Measurements from ENCODE around the gene FNDC10.

FNDC10 gene

GRCh38 chr1:1593834-1594601 is 5.9 kb downstream of the FNDC10 start:
- Histone ChIP-seq H3K9ac (ENCODE audit: low read depth, low read length, poor library complexity) (peak overlapping the region; percentile 12), H2BK120ac (ENCODE audit: low read depth, low read length) (peak overlapping the region; percentile 87), H2BK15ac (ENCODE audit: low read length) (peak overlapping the region; percentile 26), H3K4ac (ENCODE audit: low read length) (peak overlapping the region; percentile 84), H3K4me1 (ENCODE audit: control insufficient read depth in 2 of 2, insufficient read depth in 1 of 2, low read depth in 1 of 2, low read length in 2 of 2) (peaks cover 8 to 14% of the 10 kb centered on the region in 2 donors), H3K27ac (replicated peaks; ENCODE audit: low read length) (no peak overlapping the region), H3K4me3 (ENCODE audit: low read length in 2 of 2) (peak overlapping the region in 1 of 2 donors; percentile 9), H3K79me1 (ENCODE audit: low read depth, low read length) (no peaks in the 10 kb centered on the region), H3K14ac (ENCODE audit: low read length) (no peak overlapping the region), H4K91ac (ENCODE audit: low read depth, low read length, poor library complexity) (no peak overlapping the region), H2BK12ac (ENCODE audit: low read length) (no peak overlapping the region), H3K18ac (ENCODE audit: low read length) (no peak overlapping the region), H3K36me3 (replicated peaks in 1 of 2; ENCODE audit: control insufficient read depth in 2 of 2, insufficient read depth in 2 of 2, low read length in 2 of 2) (no peaks in the 10 kb centered on the region), H2AFZ (ENCODE audit: low read length) (peak overlapping the region; percentile 82), H2BK5ac (ENCODE audit: low read length) (no peak overlapping the region), H3K9me3 (replicated peaks in 1 of 2; ENCODE audit: control insufficient read depth in 2 of 2, insufficient read depth in 1 of 2, low read depth in 1 of 2, low read length in 2 of 2) (no peaks in the 10 kb centered on the region), H3K4me2 (ENCODE audit: insufficient read depth, low read length, poor library complexity, severe bottlenecking) (no peak overlapping the region), H3K27me3 (ENCODE audit: control insufficient read depth in 3 of 3, insufficient read depth in 3 of 3, low read depth in 1 of 3, low read length in 3 of 3) (peaks cover 5 to 27% (median 7%) of the 10 kb centered on the region in 3 experiments), H3K23ac (ENCODE audit: low read depth, low read length, poor library complexity) (peak overlapping the region; percentile 85), H2AK5ac (ENCODE audit: low read depth, low read length) (peak overlapping the region; percentile 70), H4K8ac (ENCODE audit: low read depth, low read length) (peak overlapping the region; percentile 48)
- no CpG with 5 or more reads among the region's 24 CpGs for WGBS, 2 donors (ENCODE audit: extremely low coverage in 2 of 2, insufficient read length in 2 of 2, insufficient replicate concordance in 1 of 2)
- no peak for DNase-seq (ENCODE audit: low spot score)

- Histone ChIP-seq H3K4me3 (ENCODE audit: low read length in 2 of 2) (no peak overlapping the region), H3K23ac (ENCODE audit: low read depth, low read length, poor library complexity) (no peak overlapping the region), H3K9ac (ENCODE audit: low read depth, low read length, poor library complexity) (no peak overlapping the region), H3K27ac (replicated peaks; ENCODE audit: low read length) (no peak overlapping the region), H3K9me3 (replicated peaks in 1 of 2; ENCODE audit: control insufficient read depth in 2 of 2, insufficient read depth in 1 of 2, low read depth in 1 of 2, low read length in 2 of 2) (no peaks in the 10 kb centered on the region), H3K4me1 (ENCODE audit: control insufficient read depth in 2 of 2, insufficient read depth in 1 of 2, low read depth in 1 of 2, low read length in 2 of 2) (no peaks in the 10 kb centered on the region), H4K91ac (ENCODE audit: low read depth, low read length, poor library complexity) (no peak overlapping the region), H3K4me2 (ENCODE audit: insufficient read depth, low read length, poor library complexity, severe bottlenecking) (no peak overlapping the region), H3K36me3 (replicated peaks in 1 of 2; ENCODE audit: control insufficient read depth in 2 of 2, insufficient read depth in 2 of 2, low read length in 2 of 2) (no peaks in the 10 kb centered on the region), H3K27me3 (ENCODE audit: control insufficient read depth in 3 of 3, insufficient read depth in 3 of 3, low read depth in 1 of 3, low read length in 3 of 3) (peaks cover 0 to 4% (median 0%) of the 10 kb centered on the region in 3 experiments), H2BK5ac (ENCODE audit: low read length) (no peak overlapping the region), H2BK15ac (ENCODE audit: low read length) (no peak overlapping the region), H2BK120ac (ENCODE audit: low read depth, low read length) (no peak overlapping the region), H3K79me1 (ENCODE audit: low read depth, low read length) (no peaks in the 10 kb centered on the region), H2AFZ (ENCODE audit: low read length) (no peak overlapping the region), H3K18ac (ENCODE audit: low read length) (no peak overlapping the region), H2BK12ac (ENCODE audit: low read length) (no peak overlapping the region), H4K8ac (ENCODE audit: low read depth, low read length) (no peak overlapping the region), H3K14ac (ENCODE audit: low read length) (no peak overlapping the region), H3K4ac (ENCODE audit: low read length) (no peak overlapping the region), H2AK5ac (ENCODE audit: low read depth, low read length) (no peak overlapping the region)
- WGBS, 2 donors (ENCODE audit: extremely low coverage in 2 of 2, insufficient read length in 2 of 2, insufficient replicate concordance in 1 of 2) = no CpG with 5 or more reads among the region's 13 CpGs
- no peak for DNase-seq (ENCODE audit: low spot score)
Measured at GRCh38 chr1:1591452-1591851, 8.5 kb downstream of the FNDC10 start.

- H4K91ac ChIP-seq (ENCODE audit: low read depth, low read length, poor library complexity) = no peak overlapping the region
Measured at GRCh38 chr1:1583347-1584010, 16.5 kb downstream of the FNDC10 start.

GRCh38 chr1:1582585-1583346 is 17.2 kb downstream of the FNDC10 start:
- no peaks in the 10 kb centered on the region for H3K79me1 ChIP-seq (ENCODE audit: low read depth, low read length)
- H3K18ac ChIP-seq (ENCODE audit: low read length) = no peak overlapping the region
- H2BK12ac ChIP-seq (ENCODE audit: low read length) = no peak overlapping the region
- H3K23ac ChIP-seq (ENCODE audit: low read depth, low read length, poor library complexity) = no peak overlapping the region
- no peak overlapping the region for H2AFZ ChIP-seq (ENCODE audit: low read length)
- no peak overlapping the region for H2AK5ac ChIP-seq (ENCODE audit: low read depth, low read length)
- WGBS, 2 donors (ENCODE audit: extremely low coverage in 2 of 2, insufficient read length in 2 of 2, insufficient replicate concordance in 1 of 2) = no CpG with 5 or more reads among the region's 9 CpGs
- H2BK120ac ChIP-seq (ENCODE audit: low read depth, low read length) = no peak overlapping the region
- H4K91ac ChIP-seq (ENCODE audit: low read depth, low read length, poor library complexity) = no peak overlapping the region
- H3K14ac ChIP-seq (ENCODE audit: low read length) = no peak overlapping the region
- H3K4me1 ChIP-seq (ENCODE audit: control insufficient read depth in 2 of 2, insufficient read depth in 1 of 2, low read depth in 1 of 2, low read length in 2 of 2) = no peaks in the 10 kb centered on the region
- no peaks in the 10 kb centered on the region for H3K36me3 ChIP-seq (replicated peaks in 1 of 2; ENCODE audit: control insufficient read depth in 2 of 2, insufficient read depth in 2 of 2, low read length in 2 of 2)
- no peak for DNase-seq (ENCODE audit: low spot score)
- H3K4me3 ChIP-seq (ENCODE audit: low read length in 2 of 2) = no peak overlapping the region
- no peak overlapping the region for H3K4ac ChIP-seq (ENCODE audit: low read length)
- H3K9me3 ChIP-seq (replicated peaks in 1 of 2; ENCODE audit: control insufficient read depth in 2 of 2, insufficient read depth in 1 of 2, low read depth in 1 of 2, low read length in 2 of 2) = no peaks in the 10 kb centered on the region
- no peak overlapping the region for H4K8ac ChIP-seq (ENCODE audit: low read depth, low read length)
- H3K4me2 ChIP-seq (ENCODE audit: insufficient read depth, low read length, poor library complexity, severe bottlenecking) = no peak overlapping the region
- H2BK5ac ChIP-seq (ENCODE audit: low read length) = no peak overlapping the region
- H3K9ac ChIP-seq (ENCODE audit: low read depth, low read length, poor library complexity) = no peak overlapping the region
- H2BK15ac ChIP-seq (ENCODE audit: low read length) = no peak overlapping the region
- H3K27me3 ChIP-seq (ENCODE audit: control insufficient read depth in 3 of 3, insufficient read depth in 3 of 3, low read depth in 1 of 3, low read length in 3 of 3) = peaks cover 0 to 40% (median 7%) of the 10 kb centered on the region in 3 experiments
- no peak overlapping the region for H3K27ac ChIP-seq (replicated peaks; ENCODE audit: low read length)

More at GRCh38 chr1:1583347-1584010, 16.5 kb downstream of the FNDC10 start:
- H3K36me3 ChIP-seq (replicated peaks in 1 of 2; ENCODE audit: control insufficient read depth in 2 of 2, insufficient read depth in 2 of 2, low read length in 2 of 2) = no peaks in the 10 kb centered on the region
- no peak overlapping the region for H3K23ac ChIP-seq (ENCODE audit: low read depth, low read length, poor library complexity)
- H3K27me3 ChIP-seq (ENCODE audit: control insufficient read depth in 3 of 3, insufficient read depth in 3 of 3, low read depth in 1 of 3, low read length in 3 of 3) = peaks cover 0 to 39% (median 5%) of the 10 kb centered on the region in 3 experiments
- H2AFZ ChIP-seq (ENCODE audit: low read length) = no peak overlapping the region
- no peak overlapping the region for H3K4ac ChIP-seq (ENCODE audit: low read length)
- no peak overlapping the region for H2BK15ac ChIP-seq (ENCODE audit: low read length)
- WGBS, 2 donors (ENCODE audit: extremely low coverage in 2 of 2, insufficient read length in 2 of 2, insufficient replicate concordance in 1 of 2) = no CpG with 5 or more reads among the region's 23 CpGs
- H2BK120ac ChIP-seq (ENCODE audit: low read depth, low read length) = no peak overlapping the region
- no peak overlapping the region for H3K27ac ChIP-seq (replicated peaks; ENCODE audit: low read length)
- no peaks in the 10 kb centered on the region for H3K79me1 ChIP-seq (ENCODE audit: low read depth, low read length)
- no peak overlapping the region for H2AK5ac ChIP-seq (ENCODE audit: low read depth, low read length)
- H3K4me2 ChIP-seq (ENCODE audit: insufficient read depth, low read length, poor library complexity, severe bottlenecking) = no peak overlapping the region
- no peak overlapping the region for H3K9ac ChIP-seq (ENCODE audit: low read depth, low read length, poor library complexity)
- no peaks in the 10 kb centered on the region for H3K4me1 ChIP-seq (ENCODE audit: control insufficient read depth in 2 of 2, insufficient read depth in 1 of 2, low read depth in 1 of 2, low read length in 2 of 2)
- no peak overlapping the region for H3K4me3 ChIP-seq (ENCODE audit: low read length in 2 of 2)
- no peak for DNase-seq (ENCODE audit: low spot score)
- no peaks in the 10 kb centered on the region for H3K9me3 ChIP-seq (replicated peaks in 1 of 2; ENCODE audit: control insufficient read depth in 2 of 2, insufficient read depth in 1 of 2, low read depth in 1 of 2, low read length in 2 of 2)
- no peak overlapping the region for H3K18ac ChIP-seq (ENCODE audit: low read length)
- no peak overlapping the region for H3K14ac ChIP-seq (ENCODE audit: low read length)
- no peak overlapping the region for H2BK12ac ChIP-seq (ENCODE audit: low read length)
- no peak overlapping the region for H4K8ac ChIP-seq (ENCODE audit: low read depth, low read length)
- H2BK5ac ChIP-seq (ENCODE audit: low read length) = no peak overlapping the region
